HG03457 (cell line): ENCODE measurements around the gene BOD1.

Experiments
- ATAC-seq: cut with Tn5 transposase; IDR thresholded peaks from one replicate; pipeline ENCODE4 v1.9.1; 2021; ENCODE audit warnings: moderate number of reproducible peaks; ENCODE audit not compliant: unreplicated experiment

BOD1 gene

DNA sequence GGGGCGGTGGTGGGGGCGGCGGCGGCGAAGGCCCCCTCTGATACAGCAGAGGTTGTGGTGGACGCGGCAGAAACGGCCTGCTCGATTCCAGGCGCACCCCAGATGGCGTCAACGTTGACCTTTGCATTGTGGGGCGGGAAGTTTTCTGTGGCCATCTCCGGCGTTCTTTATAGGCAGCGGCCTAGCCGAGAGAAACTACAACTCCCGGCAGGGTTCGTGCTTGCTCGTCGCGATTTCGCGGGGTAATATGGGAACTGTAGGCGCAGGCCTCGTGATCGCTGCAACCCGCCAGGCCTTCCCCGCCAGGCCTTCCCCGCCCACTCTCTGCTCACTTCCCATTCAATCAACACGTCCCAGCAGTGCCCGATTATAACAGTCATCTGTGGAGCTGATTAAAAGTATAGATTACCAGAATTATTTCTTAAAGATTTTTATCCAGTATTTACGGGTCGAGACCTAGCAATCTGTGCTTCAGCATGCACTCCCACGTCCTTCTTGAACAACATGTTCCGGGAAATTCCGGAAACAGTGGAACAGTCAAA is at the start of gene BOD1:
Gene BOD1 (minus strand): TSS at position 74 of the 542 bp plus-strand sequence. CDS start 214 bp downstream, outside the sequence.
- peak; percentile 92 for ATAC-seq

GRCh38 chr5:173665326-173665725 is 48.9 kb upstream of the BOD1 start:
- ATAC-seq: no peak

DNA sequence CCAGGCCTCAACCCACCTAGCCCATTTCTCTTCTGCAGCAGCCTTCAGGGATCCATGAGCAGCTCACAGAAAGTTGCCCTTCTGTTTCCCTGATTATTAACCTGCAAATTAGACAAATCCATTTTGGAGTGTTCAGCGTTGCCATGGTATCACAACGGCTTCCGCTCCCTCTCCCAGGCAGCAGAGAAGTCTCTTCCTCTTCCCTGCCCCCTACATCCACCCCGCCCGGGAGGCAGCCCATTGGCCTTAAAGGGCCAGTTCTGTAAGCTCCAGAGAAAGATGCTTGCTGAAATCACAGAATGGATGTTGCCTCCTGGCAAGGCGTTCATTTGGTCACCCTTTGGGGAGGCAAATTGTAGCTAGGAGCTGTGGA is 47.7 kb upstream of the BOD1 start:
- ATAC-seq: no peak

GRCh38 chr5:173663352-173664153 is 47.1 kb upstream of the BOD1 start:
- no peak for ATAC-seq

DNA sequence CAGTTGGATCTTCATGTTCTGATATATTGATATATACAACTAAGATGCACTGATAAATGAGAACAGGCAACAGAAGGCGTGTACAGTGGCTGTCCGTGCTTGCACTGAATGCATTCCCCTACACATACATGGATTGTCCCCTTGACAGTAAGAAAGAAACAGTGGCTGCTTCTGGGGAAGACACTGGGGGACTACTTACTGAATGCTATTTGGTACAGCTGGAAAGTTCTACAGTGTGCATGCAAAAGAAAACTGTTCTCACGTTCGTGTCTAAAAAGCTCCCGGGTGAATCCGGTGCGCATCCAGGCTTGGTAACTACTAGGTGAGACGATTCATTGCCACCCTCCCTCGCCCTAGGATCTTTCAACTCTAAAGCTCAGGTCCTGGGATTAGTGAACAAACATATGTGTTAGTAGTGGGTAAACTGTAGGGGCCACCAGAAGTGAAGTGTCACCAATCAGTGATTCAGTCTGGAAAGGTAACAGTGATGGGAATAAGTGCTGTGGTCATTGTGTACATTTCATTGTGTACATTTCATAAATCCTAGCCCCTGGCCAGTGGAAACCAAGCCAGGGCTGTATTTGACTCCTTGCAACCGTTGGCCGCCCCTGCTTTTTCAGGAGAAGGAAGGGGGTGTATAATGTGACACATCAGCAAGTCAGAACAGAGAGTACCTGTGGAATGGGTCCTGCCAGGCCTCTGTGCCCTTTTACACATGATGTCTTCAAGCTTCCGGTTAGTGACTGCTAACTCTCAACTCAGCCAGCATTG is 46.3 kb upstream of the BOD1 start:
- ATAC-seq: no peak

GRCh38 chr5:173660481-173661280 is 44.2 kb upstream of the BOD1 start:
- ATAC-seq: no peak

DNA sequence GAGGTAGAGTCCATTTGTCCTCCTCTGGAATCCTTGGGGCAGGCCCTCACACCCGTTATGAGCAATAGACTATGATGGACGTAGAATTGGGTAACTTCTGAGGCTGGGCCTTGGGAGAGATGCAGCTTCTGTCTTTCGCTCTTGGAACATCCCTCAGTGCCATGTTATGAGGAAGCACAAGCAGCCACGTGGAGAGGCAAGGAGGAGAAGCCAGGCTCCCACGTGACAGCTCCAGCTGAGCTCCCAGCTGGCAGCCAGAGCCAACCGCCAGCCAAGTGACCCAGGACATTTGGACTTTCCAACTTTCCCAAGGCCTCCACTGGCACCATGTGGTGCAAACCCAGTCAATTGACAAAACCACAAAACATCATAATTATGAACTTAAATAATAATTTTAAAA is 43.0 kb upstream of the BOD1 start:
- no peak for ATAC-seq

GRCh38 chr5:173657741-173658356 is 41.4 kb upstream of the BOD1 start:
- ATAC-seq: no peak

DNA sequence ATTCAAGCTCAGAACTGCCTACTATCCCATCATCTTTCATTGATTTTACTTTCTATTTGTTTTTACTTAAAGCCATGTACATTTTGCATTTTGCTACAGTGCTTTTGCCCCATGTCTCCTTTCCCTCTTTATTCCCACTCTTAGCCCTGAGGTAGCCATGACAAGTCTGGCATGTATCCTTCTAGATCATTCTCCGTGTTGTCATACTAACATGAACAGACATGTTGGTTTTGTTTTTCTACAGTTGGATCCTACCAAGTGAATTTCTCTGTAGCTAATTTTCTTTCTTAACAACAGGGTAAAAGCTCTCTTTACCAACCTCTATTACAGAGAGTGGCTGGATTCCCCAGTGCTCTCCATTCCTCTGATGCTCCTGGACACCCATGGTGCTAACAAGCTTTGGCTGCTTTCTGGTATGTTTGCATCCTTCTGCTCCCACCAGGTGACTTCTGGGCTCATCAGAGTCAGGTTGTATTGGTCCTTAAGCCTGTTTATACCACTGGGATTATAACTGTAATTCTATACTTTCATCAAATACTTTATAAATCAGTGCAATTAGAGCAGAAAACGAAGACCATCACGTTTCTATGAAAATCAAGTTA is 38.8 kb upstream of the BOD1 start:
- no peak for ATAC-seq

DNA sequence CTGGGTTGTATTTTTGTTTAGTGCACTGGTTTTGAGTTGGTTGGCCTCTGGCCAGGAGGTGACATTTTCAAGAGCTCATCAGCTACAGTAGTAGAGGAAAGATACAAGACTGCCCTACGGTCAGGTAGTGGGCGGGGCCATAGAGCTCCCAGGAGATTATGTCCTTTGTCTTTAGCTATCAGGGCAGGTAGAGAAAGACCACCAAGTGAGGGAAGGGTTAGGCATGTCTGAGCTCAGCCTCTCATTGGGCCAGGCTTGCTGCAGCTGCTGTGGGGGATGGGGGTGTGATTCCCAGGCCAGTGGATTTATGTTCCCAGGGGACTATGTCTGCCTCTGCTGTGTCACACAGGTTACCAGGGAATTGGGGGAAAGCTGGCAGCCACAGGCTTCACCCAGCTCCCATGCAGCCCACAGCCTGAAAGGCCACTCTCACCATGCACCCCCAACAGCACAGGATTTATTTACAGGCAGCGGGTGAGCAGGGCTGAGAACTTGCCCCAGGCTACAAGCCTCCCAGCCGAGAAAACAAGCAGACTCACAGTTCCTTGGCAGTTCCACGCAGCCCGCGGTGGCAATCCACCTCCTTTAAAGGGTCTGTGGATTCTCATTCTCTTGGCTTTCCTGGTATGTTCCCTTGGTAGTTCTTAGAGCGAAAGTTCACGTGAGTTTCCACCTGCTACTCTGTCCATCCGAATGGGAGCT is 37.5 kb upstream of the BOD1 start:
- no peak for ATAC-seq

DNA sequence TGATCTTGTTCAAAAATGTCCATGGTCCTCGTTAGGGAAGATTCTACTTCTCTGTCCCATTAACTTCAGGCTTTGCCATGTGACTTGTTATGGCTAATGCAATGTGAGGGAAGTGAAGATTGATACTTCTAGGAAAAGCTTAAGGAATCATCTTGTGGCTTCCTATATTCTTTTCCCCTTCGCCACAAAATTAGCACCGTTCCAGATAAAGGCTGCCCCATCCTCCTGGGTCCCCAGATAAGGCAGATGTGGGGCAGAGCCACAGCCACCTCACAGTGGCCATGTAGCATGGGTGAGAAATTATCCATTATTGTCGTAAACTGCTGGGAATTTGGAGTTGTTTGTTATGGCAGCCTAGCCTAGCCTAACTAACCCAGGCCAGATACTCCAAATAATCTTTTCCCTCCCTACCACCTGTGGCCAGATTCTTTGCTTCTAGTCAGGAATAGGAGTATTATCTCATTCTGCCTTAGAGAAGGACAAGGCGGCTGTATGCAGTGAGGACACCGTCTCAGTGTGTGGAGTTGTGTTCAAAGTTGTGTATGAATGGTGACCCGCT is 31.9 kb upstream of the BOD1 start:
- no peak for ATAC-seq

- no peak for ATAC-seq
These were observed 30.2 kb upstream of the BOD1 start for GRCh38 chr5:173646692-173647091.

- ATAC-seq: no peak
These were observed 29.6 kb upstream of the BOD1 start for GRCh38 chr5:173645890-173646574.

GRCh38 chr5:173645437-173645807 is 29.0 kb upstream of the BOD1 start:
- no peak for ATAC-seq

DNA sequence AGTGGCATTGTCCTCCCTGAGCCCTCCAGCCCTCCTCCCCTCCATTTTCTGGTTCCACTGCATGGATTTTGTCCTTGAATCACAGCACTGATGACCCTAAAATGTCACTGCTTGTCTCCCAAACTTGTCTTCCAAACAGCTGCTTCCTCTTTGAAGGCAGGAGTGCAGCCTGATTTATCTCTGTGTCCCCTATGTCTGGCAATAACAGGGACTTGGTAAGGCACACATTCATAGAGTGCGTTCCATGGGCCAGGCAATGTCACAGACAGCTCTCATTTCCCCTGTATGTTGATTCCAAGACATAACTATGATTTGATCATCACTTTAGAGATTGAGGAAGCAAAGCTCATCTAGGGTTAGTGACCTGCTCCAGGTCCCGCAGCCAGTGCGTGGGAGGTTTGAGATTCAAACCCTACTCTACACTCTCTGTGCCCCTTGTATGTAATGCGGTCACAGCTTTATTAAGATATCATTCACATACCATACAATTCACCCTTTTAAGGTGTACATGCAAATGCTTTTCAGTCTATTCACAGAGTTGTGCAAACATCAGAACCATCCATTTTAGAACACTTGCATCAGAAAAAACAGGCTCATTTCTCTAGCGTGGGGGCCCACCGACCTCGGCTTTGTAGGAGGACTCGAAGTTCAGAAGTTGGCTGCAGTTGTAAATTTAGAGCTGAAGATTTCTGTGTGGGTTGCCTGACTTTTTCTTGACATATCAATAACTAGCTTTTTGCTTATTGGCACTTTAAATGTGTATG is 28.4 kb upstream of the BOD1 start:
- ATAC-seq: no peak

GRCh38 chr5:173643964-173644363 is 27.5 kb upstream of the BOD1 start:
- no peak for ATAC-seq

DNA sequence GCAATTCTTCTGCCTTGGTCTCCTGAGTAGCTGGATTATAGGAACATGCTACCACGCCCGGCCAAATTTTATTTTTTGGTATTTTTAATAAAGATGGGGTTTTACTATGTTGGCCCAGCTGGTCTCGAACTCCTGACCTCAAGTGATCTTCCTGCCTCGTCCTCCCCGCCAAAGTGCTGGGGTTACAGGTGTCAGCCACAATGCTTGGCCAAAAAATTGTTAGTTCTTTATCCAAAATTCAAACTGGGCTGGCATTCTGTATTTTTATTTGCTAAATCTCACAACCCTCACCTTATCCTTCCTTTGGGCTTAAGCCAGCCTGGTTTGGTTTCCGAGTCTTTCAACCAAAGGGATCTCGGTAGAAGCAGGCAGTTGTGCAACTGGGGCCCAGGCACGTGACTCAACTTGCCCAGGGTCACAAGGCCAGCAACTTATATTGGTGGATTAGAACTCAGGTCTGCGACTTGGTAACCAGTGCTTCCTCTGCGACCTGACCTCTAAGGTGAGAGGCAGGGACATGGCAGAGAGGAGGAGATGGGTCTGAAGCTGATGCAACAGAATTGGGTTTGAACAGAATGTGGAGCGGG is 26.5 kb upstream of the BOD1 start:
- no peak for ATAC-seq
